NB4 (cell line): ENCODE results near the gene RNF175.

Experiments
- POLR2A ChIP-seq: IDR thresholded peaks from 2 replicates; pipeline ENCODE4 v1.6.1; 2011; ENCODE audit warnings: mild to moderate bottlenecking; ENCODE audit not compliant: insufficient read length; ENCODE audit errors: extremely low read depth
- TF ChIP-seq, protein P1 (sequence below): IDR thresholded peaks from one replicate; pipeline ENCODE4 v1.5.1; 2012; ENCODE audit warnings: low read depth, low read length

- TF ChIP-seq, protein P1, sequence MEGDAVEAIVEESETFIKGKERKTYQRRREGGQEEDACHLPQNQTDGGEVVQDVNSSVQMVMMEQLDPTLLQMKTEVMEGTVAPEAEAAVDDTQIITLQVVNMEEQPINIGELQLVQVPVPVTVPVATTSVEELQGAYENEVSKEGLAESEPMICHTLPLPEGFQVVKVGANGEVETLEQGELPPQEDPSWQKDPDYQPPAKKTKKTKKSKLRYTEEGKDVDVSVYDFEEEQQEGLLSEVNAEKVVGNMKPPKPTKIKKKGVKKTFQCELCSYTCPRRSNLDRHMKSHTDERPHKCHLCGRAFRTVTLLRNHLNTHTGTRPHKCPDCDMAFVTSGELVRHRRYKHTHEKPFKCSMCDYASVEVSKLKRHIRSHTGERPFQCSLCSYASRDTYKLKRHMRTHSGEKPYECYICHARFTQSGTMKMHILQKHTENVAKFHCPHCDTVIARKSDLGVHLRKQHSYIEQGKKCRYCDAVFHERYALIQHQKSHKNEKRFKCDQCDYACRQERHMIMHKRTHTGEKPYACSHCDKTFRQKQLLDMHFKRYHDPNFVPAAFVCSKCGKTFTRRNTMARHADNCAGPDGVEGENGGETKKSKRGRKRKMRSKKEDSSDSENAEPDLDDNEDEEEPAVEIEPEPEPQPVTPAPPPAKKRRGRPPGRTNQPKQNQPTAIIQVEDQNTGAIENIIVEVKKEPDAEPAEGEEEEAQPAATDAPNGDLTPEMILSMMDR, result no peak
- TF ChIP-seq POLR2A, result no peak
Measured at GRCh38 chr4:153798901-153799693, 39.3 kb upstream of the RNF175 start.
